Fibroblast of lung (primary cell): ENCODE data around the gene HHLA2. TPM values are rescaled to one million over a fixed set of nuclear protein-coding genes. Genes with fewer than 3 reads are reported as not detected.
A peak's percentile ranks its signal among the peaks of the same experiment; 100 is the strongest.

Experiments
- DNase-seq, 2 donors: peaks; one replicate each; pipeline versions ENCODE4 v3.0.0 to v3.0.0-alpha.2; 2010; ENCODE audit warnings: low read depth in 2 of 2
- H2AFZ ChIP-seq: 2 replicates; pipeline ENCODE4 v1.5.1; 2012; ENCODE audit warnings: low read length, control low read depth, inconsistent platforms
- H3K27ac ChIP-seq: 2 replicates; pipeline ENCODE4 v1.5.1; 2011; ENCODE audit warnings: low read length, control low read depth; ENCODE audit not compliant: insufficient read depth
- H3K27me3 ChIP-seq: 2 replicates; pipeline ENCODE4 v1.5.1; 2011; ENCODE audit warnings: mild to moderate bottlenecking, low read length; ENCODE audit not compliant: control insufficient read depth, insufficient read depth
- H3K36me3 ChIP-seq: 2 replicates; pipeline ENCODE4 v1.5.1; 2011; ENCODE audit warnings: low read length; ENCODE audit not compliant: control insufficient read depth, insufficient read depth
- H3K4me1 ChIP-seq: 2 replicates; pipeline ENCODE4 v1.5.1; 2011; ENCODE audit warnings: low read length; ENCODE audit not compliant: control insufficient read depth, insufficient read depth; ENCODE audit errors: extremely low read depth
- H3K4me2 ChIP-seq: 2 replicates; pipeline ENCODE4 v1.5.1; 2011; ENCODE audit warnings: low read length, control low read depth; ENCODE audit not compliant: insufficient read depth; ENCODE audit errors: extremely low read depth
- H3K4me3 ChIP-seq, 4 experiments: fragments of 200-600 bp in 1 of 4; sonication (generic) in 1 of 4; replicated peaks in 1 of 4; 2 replicates each; pipeline ENCODE4 v1.5.1; 2011 to 2016; ENCODE audit warnings: low read length in 4 of 4, low read depth in 3 of 4, mild to moderate bottlenecking in 3 of 4, control low read depth in 2 of 4, inconsistent platforms in 1 of 4, mixed read lengths in 1 of 4; ENCODE audit not compliant: insufficient read depth in 1 of 4; ENCODE audit errors: control extremely low read depth in 1 of 4
- H3K79me2 ChIP-seq: 2 replicates; pipeline ENCODE4 v1.5.1; 2012; ENCODE audit warnings: mild to moderate bottlenecking, low read length, inconsistent platforms; ENCODE audit not compliant: control insufficient read depth, insufficient read depth
- H3K9ac ChIP-seq: 2 replicates; pipeline ENCODE4 v1.5.1; 2011; ENCODE audit warnings: mild to moderate bottlenecking, low read length, control low read depth; ENCODE audit not compliant: insufficient read depth
- H3K9me3 ChIP-seq: 2 replicates; pipeline ENCODE4 v1.5.1; 2012; ENCODE audit warnings: low read depth, low read length; ENCODE audit not compliant: control insufficient read depth, insufficient read depth
- H4K20me1 ChIP-seq: 2 replicates; pipeline ENCODE4 v1.5.1; 2011; ENCODE audit warnings: low read length; ENCODE audit not compliant: control insufficient read depth, insufficient read depth; ENCODE audit errors: extremely low read depth
- EZH2 ChIP-seq: IDR thresholded peaks from 2 replicates; pipeline ENCODE4 v1.5.1; 2012; ENCODE audit warnings: low read length, control low read depth, mild to moderate bottlenecking; ENCODE audit errors: missing control alignments
- polyA plus RNA-seq, 2 donors: library from polyadenylated mRNA; depleted of rRNA in 1 of 2; stranded (reverse) in 1 of 2; unstranded in 1 of 2; fragments of >200 nt; gene quantifications; 2 replicates each; pipeline ENCODE4 v1.2.1, GENCODE V29; 2011 to 2012; ENCODE audit warnings: missing spikeins in 1 of 2
- total RNA-seq: library from RNA; depleted of rRNA; stranded (reverse); fragments of >200 nt; gene quantifications from 2 replicates; pipeline ENCODE4 v1.2.1, GENCODE V29; 2014
- TF ChIP-seq, protein P1 (sequence below), 2 donors: IDR thresholded peaks in 1 of 2; conservative IDR thresholded peaks in 1 of 2; 1 replicate in 1 of 2; 2 replicates in 1 of 2; pipeline ENCODE4 v1.5.1; 2011 to 2012; ENCODE audit warnings: low read length in 2 of 2, control low read depth in 1 of 2, inconsistent platforms in 1 of 2, low read depth in 1 of 2, mild to moderate bottlenecking in 1 of 2

HHLA2 gene
- total and polyA plus RNA-seq, 2 donors (not counting 1 experiment from before 2014, with no cell fraction given), result not detected

DNA sequence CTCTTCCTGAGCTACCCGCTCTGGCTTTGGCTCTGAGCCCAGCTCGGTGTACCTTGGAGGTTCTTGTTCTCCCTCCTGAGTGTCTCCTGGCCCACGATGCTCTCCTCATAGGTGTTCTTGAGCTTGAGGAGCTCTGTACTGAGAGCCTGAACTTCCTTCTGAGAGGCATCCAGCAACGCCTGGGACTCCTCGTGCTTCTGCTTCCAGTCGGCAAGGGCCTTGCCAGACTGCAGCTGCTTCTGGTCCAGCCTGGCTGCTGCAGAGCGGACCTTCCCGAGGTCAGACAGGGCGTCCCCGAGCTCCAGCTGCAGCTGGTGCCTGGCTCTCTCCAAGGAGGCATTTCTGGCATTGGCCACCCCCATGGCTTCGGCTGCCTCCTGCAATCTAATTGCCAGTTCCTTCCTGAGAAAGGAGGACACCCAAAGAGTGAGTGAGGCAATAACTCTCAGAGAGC is 114.2 kb downstream of the HHLA2 start:
- Histone ChIP-seq H3K27ac (no peak overlapping the region), H3K9me3 (no peaks in the 10 kb centered on the region), H4K20me1 (no peaks in the 10 kb centered on the region), H3K36me3 (no peaks in the 10 kb centered on the region), H3K4me3 (no peak overlapping the region), H2AFZ (no peak overlapping the region), H3K79me2 (no peaks in the 10 kb centered on the region), H3K9ac (no peak overlapping the region), H3K4me1 (peaks cover under 1% of the 10 kb centered on the region), H3K27me3 (no peaks in the 10 kb centered on the region), H3K4me2 (no peak overlapping the region)
- no peak for DNase-seq
- TF ChIP-seq EZH2, result no peak
- TF ChIP-seq, protein P1, sequence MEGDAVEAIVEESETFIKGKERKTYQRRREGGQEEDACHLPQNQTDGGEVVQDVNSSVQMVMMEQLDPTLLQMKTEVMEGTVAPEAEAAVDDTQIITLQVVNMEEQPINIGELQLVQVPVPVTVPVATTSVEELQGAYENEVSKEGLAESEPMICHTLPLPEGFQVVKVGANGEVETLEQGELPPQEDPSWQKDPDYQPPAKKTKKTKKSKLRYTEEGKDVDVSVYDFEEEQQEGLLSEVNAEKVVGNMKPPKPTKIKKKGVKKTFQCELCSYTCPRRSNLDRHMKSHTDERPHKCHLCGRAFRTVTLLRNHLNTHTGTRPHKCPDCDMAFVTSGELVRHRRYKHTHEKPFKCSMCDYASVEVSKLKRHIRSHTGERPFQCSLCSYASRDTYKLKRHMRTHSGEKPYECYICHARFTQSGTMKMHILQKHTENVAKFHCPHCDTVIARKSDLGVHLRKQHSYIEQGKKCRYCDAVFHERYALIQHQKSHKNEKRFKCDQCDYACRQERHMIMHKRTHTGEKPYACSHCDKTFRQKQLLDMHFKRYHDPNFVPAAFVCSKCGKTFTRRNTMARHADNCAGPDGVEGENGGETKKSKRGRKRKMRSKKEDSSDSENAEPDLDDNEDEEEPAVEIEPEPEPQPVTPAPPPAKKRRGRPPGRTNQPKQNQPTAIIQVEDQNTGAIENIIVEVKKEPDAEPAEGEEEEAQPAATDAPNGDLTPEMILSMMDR (conservative IDR thresholded peaks at IDR 0.05 in 1 of 2, IDR thresholded peaks at IDR 0.05 in 1 of 2; ENCODE audit: low read depth in 1 of 2, low read length in 2 of 2), result no peak

DNA sequence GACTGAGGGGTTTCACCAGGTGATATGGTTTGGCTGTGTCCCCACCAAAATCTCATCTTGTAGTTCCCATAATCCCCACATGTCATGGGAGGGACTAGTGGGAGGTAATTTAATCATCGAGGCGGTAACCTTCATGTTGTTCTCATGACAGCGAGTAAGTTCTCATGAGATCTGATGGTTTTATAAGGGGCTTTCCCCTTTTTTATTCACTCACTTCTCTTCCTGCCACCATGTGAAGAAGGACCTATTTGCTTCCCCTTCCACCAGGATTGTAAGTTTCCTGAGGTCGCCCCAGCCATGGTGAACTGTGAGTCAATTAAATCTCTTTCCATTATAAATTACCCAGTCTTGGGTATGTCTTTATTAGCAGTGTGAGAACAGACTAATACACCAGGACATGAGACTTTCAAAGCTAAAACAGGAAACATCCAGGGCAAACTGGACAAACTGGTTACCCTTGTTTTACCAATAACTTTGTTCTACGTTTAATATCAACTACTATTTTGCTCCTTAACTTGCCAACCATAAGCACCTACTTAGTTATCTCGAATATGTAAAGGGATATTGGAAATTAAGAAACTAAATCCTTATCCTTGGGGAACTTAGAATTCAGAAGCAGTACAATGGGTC is 115.9 kb downstream of the HHLA2 start:
- Histone ChIP-seq H3K9me3 (no peaks in the 10 kb centered on the region), H2AFZ (no peak overlapping the region), H3K27ac (no peak overlapping the region), H4K20me1 (no peaks in the 10 kb centered on the region), H3K79me2 (no peaks in the 10 kb centered on the region), H3K27me3 (no peaks in the 10 kb centered on the region), H3K36me3 (no peaks in the 10 kb centered on the region), H3K4me3 (no peak overlapping the region), H3K4me1 (peaks cover 2% of the 10 kb centered on the region), H3K4me2 (no peak overlapping the region), H3K9ac (no peak overlapping the region)
- no peak for TF ChIP-seq EZH2
- TF ChIP-seq, protein P1 (conservative IDR thresholded peaks at IDR 0.05 in 1 of 2, IDR thresholded peaks at IDR 0.05 in 1 of 2; ENCODE audit: low read depth in 1 of 2, low read length in 2 of 2), result no peak
- no peak for DNase-seq

DNA sequence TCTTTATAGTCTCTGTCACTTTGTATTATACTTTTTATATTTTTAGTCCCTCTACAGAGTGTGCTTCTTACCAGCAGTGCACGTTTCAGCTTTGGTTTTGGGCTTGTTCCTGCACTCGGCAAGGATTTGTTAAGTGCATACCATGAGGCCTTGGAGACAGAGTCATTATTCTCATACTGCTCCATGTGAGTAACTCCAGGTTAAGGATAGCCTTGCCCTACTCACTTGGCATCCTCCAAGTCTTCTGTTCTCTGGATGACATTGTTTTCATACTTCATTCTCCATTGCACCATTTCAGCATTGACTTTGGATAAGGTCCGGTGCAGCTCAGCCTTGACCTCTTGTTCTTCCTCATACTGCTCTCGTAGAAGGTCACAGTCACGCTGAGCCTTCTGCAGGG is 117.7 kb downstream of the HHLA2 start:
- Histone ChIP-seq H3K27me3 (no peaks in the 10 kb centered on the region), H2AFZ (no peak overlapping the region), H3K4me2 (no peak overlapping the region), H3K4me1 (peaks cover 2% of the 10 kb centered on the region), H3K9me3 (no peaks in the 10 kb centered on the region), H3K9ac (no peak overlapping the region), H3K27ac (no peak overlapping the region), H3K36me3 (no peaks in the 10 kb centered on the region), H3K4me3 (no peak overlapping the region), H4K20me1 (no peaks in the 10 kb centered on the region), H3K79me2 (no peaks in the 10 kb centered on the region)
- peak in 1 of 2 donors; percentile 41 for DNase-seq
- no peak for TF ChIP-seq EZH2
- TF ChIP-seq, protein P1 (conservative IDR thresholded peaks at IDR 0.05 in 1 of 2, IDR thresholded peaks at IDR 0.05 in 1 of 2; ENCODE audit: low read depth in 1 of 2, low read length in 2 of 2), result no peak
